HG03439 (cell line): ENCODE data around the gene VAMP8.
"Not testable (repeated sequence)": the region's sequence is repeated elsewhere in the genome, so short reads cannot be mapped to it uniquely, and the experiment has no call there.

Source experiments
- ATAC-seq: cut with Tn5 transposase; IDR thresholded peaks from one replicate; pipeline ENCODE4 v1.9.1; 2021; ENCODE audit warnings: mild to moderate bottlenecking, moderate library complexity; ENCODE audit not compliant: unreplicated experiment

Gene VAMP8

DNA sequence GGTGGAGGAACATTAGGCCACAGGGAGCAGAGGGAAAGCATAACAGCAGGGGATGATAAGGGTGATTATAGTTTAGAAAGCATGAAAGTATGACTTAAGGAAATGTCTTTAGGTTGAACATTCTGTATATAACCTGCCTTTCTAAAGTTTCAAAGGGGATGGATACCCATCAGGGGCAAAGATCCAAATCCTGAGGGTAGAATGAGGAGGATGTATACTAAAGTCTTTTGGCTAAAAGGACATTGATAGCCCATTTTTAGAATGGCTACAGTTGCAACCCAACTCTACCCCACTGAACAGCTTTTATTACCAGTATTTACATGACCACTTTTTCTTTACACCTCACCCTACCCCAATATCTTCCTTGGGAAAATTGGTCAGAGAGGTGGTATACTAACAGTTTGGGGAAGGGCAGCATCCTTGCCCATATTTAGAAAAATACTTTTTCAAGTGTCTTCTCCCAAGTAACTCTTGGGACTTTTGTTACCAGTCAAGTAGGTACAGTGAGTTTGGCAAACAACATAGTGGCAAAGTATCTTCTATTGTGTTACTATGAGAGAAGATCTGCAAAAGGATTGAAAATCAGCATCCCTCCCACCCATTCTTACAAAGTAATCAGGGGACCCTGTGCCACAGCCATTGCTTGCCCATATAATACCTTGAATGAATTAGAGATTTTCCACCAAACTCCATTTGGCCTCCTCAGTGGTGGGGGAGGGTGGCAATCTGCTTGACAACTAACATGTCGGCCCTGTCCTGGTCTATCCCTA lies 30.1 kb upstream of the VAMP8 start:
- no peak for ATAC-seq

DNA sequence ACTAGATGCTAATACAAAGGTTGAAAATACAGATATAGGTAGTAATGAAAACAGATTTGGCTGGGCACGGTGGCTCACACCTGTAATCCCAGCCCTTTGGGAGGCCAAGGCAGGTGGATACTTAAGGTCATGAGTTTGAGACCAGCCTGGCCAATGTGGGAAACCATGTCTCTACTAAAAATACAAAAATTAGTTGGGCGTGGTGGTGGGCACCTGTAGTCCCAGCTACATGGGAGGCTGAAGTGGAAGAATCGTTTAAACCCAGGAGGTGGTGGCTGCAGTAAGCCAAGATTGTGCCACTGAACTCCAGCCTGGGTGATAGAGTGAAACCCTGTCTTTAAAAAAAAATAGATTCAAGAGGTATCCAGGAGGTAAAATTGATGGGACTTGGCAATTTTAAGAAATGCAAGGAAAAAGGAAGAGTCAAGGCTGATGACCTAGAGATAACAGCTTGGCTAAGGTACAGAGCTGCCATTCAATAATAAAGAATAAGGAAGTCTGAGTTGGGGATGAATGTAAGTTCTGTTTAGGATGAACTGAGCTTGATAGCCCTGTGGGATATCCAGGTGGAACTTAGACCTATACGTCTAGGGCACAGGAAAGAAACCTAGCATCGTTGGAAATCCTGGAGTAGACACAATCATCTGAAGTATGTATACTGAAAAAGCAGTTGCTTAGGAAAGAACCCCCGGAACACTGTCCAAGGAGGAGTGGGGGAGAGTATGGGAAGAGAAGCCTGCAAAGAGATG lies 29.4 kb upstream of the VAMP8 start:
- ATAC-seq: no peak

DNA sequence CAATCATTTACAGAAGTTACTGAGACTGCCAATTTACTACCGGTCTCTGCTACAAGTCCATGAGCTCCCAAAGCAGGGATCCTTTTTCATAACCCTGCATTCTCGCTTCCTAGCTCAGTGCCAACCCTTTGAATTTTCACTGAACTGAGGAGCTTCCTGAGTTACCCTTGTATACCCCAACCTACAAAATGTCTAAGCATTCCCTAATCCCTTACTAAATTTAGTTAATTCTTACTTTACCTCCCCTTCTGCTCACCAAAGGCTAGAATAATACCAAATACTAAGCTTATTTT lies 28.8 kb upstream of the VAMP8 start:
- ATAC-seq: no peak

DNA sequence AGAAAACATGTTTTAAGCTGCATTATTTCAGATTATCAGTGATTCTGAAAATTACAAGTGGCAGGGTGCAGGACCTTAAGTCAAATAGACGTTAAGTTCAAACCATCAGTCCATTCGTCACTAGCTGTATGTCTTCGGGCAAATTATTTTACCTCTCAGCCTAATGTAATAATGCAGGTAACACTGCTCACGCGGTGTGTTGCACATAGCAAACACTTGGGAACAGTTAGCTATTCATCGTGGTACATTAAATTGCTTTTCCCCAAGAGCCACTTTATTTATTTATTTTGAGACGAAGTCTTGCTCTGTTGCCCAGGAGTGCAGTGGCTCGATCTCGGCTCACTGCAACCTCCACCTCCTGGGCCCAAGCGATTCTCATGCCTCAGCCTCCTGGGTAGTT lies 28.3 kb upstream of the VAMP8 start:
- ATAC-seq: no peak

DNA sequence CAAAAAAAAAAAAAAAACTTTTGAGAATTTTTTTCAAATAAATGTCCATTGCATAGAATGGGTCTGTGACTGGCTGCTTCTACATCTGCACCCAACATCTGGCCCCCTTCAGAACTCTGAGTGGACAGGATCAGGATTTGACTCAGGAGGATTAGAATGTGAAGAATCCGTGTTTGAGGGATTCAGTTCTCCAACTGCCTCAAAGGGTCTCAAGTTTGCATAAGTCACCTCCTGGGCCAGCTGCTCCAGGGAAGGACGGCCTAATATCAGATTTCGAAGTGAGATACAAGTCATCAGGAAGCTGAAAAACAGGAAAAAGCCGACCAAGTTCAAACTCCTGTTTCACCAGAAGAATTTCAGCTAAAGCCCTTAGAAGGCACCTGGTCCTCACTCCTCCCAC lies 27.6 kb upstream of the VAMP8 start:
- ATAC-seq: no peak

DNA sequence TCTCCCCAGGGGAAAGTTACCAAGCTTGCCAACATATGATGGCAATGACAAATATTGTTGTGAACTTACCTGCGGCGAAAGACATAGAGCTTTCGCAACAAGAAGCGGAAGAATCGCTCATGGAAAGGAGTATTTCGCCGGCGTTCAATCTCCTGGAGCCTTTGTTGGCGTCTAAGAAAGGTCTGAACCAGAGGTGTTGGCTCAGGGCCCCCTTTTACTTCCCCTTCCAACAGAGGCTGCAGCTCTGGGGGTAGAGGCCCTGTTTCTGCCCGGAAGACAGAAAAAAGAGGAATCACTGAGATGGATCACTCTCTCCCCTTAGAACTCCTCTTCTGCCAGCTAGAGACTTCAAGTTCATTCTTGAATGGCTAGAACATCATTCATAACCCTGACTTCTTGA lies 26.9 kb upstream of the VAMP8 start:
- ATAC-seq: no peak

DNA sequence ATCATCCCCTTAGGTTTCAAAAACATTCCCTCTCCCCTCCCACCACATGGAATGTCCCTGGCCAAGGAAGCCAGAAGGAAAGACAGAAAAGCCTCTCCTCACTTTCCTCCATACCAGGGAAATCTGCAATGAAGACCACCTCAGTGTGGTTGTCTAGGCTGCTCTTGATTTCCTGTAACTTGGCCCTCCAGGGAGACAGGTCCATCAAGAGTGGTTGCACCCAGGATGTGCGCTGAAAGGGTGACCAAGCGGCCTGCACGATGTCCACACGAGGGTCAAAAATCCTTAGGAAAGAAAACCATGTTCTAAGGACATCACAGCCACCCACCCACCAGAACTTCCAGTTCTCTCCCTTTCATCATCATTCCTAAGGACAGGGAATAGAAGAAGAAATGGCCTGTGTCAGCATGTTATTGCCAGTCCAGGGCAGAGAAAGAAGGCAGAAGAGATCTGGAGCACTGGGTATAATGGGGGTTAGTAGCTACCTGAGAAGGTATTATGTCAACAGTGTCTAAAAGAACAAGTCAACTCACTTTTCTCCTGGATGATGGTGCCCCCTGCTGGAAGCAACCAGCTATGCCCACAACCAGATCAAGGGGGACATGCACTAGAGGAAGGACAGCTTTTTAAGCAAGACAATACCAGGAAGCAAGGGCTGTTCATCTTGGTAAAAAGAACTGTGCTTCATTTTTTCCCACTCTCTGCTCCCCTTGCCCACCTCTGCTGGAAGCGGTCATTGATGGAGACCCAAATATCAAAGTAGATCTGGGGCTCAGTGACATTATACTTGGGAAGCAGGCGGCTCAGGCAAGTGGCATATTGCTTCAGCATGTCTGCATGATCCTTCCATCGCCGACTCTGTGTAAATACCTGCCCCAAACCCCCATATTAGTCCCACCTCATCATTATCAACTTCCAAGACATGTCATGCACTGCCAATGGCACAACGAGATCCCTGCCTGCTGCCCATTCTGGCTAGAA lies 25.4 kb upstream of the VAMP8 start:
- peak; percentile 63 for ATAC-seq

DNA sequence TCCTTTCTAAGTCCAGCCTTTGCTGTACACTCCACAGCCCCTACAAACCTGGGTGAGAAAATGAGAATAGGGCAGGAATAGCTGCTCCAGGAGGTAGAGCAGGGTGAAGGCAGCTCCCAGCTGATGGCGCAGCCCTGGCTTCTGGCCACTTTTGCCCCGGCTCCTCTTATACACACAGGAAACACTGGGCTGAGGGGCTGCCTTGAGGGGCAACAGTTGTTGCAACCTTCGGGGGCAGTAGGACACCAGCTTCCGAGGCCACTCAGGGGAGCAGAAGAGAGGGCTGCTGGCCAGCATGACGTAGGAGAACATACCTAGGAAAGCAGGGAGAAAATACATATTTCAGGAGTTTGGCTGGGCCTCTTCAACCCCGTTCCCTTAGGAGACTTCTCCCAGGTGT lies 24.2 kb upstream of the VAMP8 start:
- no peak for ATAC-seq

DNA sequence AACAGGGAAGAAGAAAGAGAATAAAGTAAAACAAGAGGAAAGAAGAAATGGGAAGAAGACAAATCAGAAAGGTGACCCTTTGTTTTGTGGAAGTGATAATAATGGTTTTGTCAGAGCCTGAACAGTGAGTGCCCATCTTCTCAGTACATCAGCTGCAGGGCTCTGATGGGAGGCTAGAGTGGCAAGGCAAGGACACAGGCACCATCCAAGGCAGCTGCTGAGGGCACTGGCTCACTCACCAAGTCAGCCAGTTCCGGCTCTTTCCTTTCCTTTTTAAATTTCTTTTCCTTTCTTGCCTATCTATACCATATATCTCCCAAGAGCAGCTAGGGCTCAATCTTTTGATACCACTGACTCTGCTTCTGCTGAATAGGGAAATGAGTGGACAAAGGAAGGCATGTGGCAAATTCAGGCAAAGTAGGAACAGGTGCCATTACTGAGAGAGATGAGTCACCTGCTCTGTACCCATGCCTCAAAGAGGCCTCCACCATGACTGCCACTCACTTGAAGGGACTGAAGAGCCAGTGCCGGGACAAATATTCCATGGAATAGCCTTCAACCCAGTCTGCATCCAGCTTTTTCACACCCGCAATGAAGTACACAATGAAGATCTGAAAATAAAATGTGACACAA lies 22.3 kb upstream of the VAMP8 start:
- no peak for ATAC-seq

DNA sequence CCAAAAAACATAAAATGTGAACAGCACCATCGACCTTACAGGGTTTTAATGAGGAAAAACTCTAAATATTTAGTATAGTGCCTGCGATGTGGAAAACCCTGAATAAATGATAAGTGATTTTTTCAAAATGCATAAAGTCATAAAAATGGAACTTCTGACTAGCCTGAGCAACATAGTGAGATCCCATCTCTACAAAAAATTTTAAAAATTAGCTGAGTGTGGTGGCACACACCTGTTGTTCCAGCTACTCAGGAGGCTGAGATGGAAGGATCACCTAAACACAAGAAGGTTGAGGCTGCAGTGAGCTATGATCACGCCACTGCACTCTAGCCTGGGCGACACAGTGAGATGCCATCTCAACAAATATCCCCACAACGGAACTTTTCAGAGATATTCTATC lies 20.3 kb upstream of the VAMP8 start:
- ATAC-seq: no peak

DNA sequence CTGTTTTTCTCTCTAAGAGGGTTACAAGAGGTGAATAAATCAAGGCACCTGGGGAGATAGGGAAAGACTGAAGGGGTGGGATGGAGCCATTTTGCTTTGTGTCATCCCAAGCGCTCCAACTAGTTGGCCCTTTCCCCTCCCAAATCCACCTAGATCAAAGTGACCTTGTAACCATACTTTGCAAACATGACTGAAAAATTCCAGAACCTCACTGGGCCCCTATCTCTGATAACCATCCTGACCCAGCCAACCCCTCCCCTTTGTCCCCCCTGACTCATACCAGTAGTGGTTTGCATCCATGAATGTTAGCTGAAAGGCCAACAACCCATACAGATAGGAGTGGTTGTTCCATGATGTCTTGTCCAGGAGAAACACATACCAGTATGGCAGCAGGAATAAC lies 19.2 kb upstream of the VAMP8 start:
- ATAC-seq: no peak

DNA sequence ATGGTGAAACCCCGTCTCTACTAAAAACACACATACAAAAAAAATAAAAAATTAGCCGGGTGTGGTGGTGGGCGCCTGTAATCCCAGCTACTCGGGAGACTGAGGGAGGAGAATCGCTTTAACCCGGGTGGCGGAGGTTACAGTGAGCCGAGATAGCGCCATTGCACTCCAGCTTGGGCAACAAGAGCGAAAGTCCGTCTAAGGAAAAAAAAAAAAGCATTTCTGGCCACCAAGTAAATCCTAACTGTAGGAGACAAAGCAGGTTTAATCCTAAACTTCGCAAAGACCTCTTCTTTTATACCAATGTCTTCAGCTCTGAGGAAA lies 17.0 kb upstream of the VAMP8 start:
- not testable (repeated sequence) for ATAC-seq

DNA sequence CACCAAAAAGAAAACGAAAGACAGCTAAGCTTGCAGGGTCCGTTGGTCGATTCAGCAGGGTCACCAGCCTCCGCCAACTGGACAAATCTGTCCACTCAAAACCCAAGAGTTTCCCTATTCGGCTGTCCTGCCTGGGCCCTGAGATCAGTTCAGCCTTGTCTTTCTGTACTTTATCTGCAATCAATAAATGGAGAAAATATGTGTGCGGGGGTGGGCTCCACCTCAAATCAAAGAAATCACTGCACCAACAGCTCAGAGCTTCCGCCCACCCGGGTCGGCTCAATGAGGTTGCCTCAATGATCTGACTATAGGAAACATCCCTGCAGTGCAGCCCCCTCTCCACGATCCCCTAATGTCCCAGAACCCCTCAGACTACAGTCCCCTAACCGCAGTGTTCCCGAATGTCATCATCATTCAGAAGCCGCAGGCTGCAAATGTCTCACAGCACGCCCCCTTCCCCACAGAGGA lies 16.5 kb upstream of the VAMP8 start:
- peak; percentile 17 for ATAC-seq

DNA sequence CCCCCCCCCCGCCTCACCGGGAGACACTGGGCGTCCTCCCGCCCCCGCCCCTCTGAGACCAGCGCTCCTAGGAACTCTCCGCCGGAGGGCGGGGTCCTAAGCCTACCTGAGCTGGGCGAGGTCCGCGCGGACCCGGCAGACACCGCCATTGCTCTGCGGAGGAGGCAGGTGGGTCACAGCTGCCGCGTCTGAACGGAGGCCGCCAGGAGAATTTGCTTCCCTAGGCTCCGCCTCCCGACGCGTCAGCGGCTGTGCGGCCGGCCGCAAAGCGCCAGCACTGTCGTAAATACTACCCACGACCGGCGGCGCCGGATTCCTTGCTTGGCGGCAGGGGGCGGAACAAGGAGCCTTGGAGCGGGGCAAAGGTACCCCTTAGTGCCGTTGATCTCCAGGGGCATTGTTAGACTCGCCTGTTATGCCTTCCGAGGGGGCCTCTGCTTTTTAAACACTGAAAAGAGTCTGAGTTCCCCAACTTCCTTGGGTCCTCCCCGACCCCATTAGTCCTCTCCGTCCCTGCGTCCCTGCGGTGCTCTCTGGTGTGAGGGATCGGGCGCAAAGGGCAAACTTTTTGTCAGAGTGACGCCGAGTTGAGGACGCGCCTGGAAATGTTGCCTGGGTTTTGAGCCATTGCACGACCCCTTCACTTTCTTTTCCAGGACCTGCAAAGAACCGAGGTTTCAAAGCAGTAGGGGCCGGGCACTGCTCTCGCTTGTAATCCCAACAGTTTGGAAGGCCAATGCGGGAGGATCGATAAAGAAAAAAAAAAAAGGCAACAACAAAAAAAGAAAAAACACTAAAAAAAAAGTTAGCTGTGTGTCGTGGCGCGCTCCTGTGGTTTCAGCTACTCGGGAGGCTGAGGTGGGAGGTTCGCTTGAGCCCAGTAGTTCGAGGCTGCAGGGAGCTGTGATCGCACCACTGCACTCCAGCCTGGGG lies 15.8 kb upstream of the VAMP8 start, which contains the start of gene GGCX:
TSS of gene GGCX (minus strand) at position 214 of the 933 bp plus-strand sequence. CDS start at position 149, 65 bp downstream.
- peak; percentile 87 for ATAC-seq

DNA sequence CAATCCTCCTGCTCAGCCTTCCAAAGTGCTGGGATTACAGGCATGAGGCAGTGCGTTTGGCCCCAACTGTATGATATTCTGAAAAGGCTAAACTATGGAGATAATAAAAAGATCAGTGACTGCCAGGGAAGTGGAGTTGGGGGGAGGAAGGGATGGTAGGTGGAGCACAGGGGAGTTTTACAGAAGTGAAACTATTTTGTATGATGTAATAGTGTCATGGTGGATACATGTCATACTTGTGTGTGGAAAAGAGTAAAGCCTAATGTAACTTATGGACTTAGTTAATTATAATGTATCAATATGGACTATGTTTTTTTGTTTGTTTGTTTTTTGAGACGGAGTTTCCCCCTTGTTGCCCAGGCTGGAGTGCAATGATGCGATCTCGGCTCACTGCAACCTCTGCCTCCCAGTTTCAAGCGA lies 13.2 kb upstream of the VAMP8 start:
- no peak for ATAC-seq

DNA sequence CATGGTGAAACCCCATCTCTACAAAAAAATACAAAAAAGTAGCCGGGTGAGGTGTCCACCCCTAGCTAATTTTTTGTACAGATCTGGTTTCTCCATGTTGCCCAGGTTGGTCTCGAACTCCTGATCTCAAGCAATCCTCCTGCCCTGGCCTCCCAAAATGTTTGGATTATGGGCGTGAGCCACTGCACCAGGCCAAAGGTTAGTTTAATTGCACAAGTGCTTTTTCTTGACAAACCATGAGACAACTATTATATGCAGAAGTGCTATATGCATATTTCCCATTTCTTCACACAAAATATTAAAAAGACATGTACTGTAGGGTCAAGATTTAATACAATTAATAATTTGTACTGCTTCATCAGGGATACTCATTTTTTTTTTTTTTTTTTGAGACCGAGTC lies 11.1 kb upstream of the VAMP8 start:
- no peak for ATAC-seq

DNA sequence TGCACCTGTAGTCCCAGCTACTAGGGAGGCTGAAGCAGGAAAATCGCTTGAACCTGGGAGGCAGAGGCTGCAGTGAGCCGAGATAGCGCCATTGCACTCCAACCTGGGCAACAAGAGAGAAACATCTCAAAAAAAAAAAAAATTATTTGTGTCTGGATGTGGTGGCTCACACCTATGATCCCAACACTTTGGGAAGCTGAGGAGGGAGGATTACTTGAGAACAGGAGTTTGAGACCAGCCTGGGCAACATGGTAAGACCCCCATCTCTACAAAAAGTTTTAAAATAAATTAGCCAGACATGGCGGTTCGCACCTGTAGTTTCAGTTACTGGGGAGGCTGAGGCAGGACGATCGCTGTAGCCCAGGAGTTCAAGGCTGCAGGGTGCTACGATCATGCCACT lies 1.6 kb upstream of the VAMP8 start:
- ATAC-seq: no peak

DNA sequence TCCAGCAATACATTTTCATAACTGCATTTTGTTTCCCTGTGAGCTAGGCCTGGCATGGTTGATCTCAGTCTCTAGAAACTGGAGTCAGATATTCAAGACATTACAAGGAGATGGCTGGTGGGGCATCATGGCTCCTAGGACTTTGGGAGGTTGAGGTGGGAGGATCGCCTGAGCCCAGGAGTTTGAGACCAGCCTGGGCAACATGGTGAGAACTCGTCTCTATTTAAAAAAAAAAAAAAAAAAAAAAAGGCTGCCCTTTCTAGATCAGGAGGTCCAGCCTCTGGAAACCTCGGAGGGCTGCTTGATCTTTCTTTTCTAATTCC lies 362 bp upstream of the VAMP8 start:
- no peak for ATAC-seq

DNA sequence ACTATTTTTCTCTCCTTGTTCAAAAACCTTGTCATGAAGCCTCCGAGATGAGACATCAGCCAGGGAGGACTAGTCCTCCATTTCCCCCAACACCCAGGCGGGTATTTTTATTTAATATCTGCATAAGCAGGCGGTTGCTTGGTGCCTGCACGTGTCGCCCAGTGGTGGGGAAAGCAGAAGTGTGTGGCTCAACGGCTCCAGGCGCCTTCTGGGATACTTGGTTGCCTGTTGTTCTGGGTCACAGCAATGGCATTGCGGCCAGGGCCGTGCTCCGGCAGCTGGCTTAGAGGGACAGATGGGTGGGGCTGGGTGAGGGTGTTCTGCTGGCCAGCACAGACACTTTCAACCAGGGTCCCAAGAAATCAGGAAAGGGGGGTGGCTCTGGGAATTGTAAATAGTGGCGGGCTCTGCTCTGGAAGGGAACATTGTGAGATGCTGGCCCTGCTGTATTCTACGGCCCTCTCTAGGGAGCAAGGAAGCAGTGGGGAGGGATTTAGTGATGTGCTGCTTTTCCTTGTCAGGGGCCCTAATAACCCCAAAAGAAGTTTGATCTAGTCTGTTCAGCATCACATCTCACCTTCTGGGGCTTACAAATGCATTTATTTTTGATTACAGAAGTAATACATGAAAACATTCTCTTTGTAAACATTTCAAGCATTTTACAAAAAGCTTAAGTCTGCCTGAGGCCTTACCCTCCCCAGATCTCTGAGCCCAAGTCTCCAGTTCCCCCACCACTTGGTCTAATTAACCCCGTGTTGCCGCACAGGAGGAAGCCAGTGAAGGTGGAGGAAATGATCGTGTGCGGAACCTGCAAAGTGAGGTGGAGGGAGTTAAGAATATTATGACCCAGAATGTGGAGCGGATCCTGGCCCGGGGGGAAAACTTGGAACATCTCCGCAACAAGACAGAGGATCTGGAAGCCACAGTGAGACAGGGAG lies 1.1 kb downstream of the VAMP8 start:
- no peak for ATAC-seq
